Ascending aorta (tissue), 2 donors: ENCODE results near the gene TUBA4A. TPM values are rescaled to one million over a fixed set of nuclear protein-coding genes. Genes with fewer than 3 reads are reported as not detected.
A peak's percentile ranks its signal among the peaks of the same experiment; 100 is the strongest.

Experiments
- DNase-seq, 2 donors: peaks; one replicate each; pipeline ENCODE4 v3.0.0-alpha.2; 2019; ENCODE audit warnings: low spot score in 2 of 2
- H3K27ac ChIP-seq, 2 donors: fragments of 200-600 bp; sonication (generic); one replicate each; pipeline ENCODE4 v1.5.1; 2016 to 2017; ENCODE audit warnings: mild to moderate bottlenecking in 1 of 2
- H3K27me3 ChIP-seq: fragments of 200-600 bp; sonication (generic); one replicate; pipeline ENCODE4 v1.5.1; 2017
- H3K36me3 ChIP-seq, 2 donors: fragments of 200-600 bp; sonication (generic); one replicate each; pipeline ENCODE4 v1.5.1; 2016
- H3K4me1 ChIP-seq, 2 donors: fragments of 200-600 bp; sonication (generic); one replicate each; pipeline ENCODE4 v1.5.1; 2016 to 2017; ENCODE audit warnings: mild to moderate bottlenecking in 1 of 2
- H3K4me3 ChIP-seq, 2 donors: fragments of 200-600 bp; sonication (generic); one replicate each; pipeline ENCODE4 v1.5.1; 2016 to 2017; ENCODE audit warnings: mild to moderate bottlenecking in 1 of 2
- H3K9me3 ChIP-seq, 2 donors: fragments of 200-600 bp; sonication (generic); one replicate each; pipeline ENCODE4 v1.5.1; 2016
- CTCF ChIP-seq, 3 experiments: fragments of 200-600 bp in 2 of 3; fragments of 450-650 bp in 1 of 3; sonication (generic) in 2 of 3; IDR thresholded peaks; one replicate each; pipeline ENCODE4 v1.5.1; 2016 to 2019; ENCODE audit warnings: antibody characterized with exemption in 3 of 3, mild to moderate bottlenecking in 1 of 3, moderate library complexity in 1 of 3
- intact Hi-C: fragments of 100-400 bp; cut with DNase I; formaldehyde crosslinking; loops from one replicate; pipeline ENCODE4 v1.15.1; 2023
- total RNA-seq: library from RNA; depleted of rRNA; stranded (reverse); fragments of >200 nt; gene quantifications from one replicate; pipeline ENCODE4 v1.1.0, GENCODE V29; 2016

TUBA4A gene
- total RNA-seq, 1 donor from 2014 or later: 71.1 TPM

- intact Hi-C loops: loop anchor here (10.0 kb wide), 1 partner anchor 274 kb away; the partner anchor contains the start of genes CHPF and TMEM198
- Histone ChIP-seq H3K4me1 (peaks cover 7 to 10% of the 10 kb centered on the region in 2 donors), H3K36me3 (no peaks in the 10 kb centered on the region), H3K27me3 (no peaks in the 10 kb centered on the region), H3K27ac (no peak overlapping the region), H3K4me3 (no peak overlapping the region), H3K9me3 (no peaks in the 10 kb centered on the region)
- TF ChIP-seq CTCF (IDR thresholded peaks at IDR 0.05): no peak
- DNase-seq: no peak
Observed at GRCh38 chr2:219271021-219271420, 17.3 kb upstream of the TUBA4A start.

GRCh38 chr2:219270055-219270372 is 16.3 kb upstream of the TUBA4A start:
- H3K4me1 ChIP-seq: peaks cover 7 to 10% of the 10 kb centered on the region in 2 donors
- intact Hi-C loops: loop anchor here (10.0 kb wide), 1 partner anchor 275 kb away; the partner anchor contains the start of genes CHPF and TMEM198
- no peak overlapping the region for H3K4me3 ChIP-seq
- DNase-seq: no peak
- no peak overlapping the region for H3K27ac ChIP-seq
- H3K36me3 ChIP-seq: no peaks in the 10 kb centered on the region
- no peaks in the 10 kb centered on the region for H3K27me3 ChIP-seq
- H3K9me3 ChIP-seq: no peaks in the 10 kb centered on the region
- TF ChIP-seq CTCF (IDR thresholded peaks at IDR 0.05): no peak

- intact Hi-C loops: loop anchor here (10.0 kb wide), 1 partner anchor 275 kb away; the partner anchor contains the start of genes CHPF and TMEM198
- H3K36me3 ChIP-seq: no peaks in the 10 kb centered on the region
- H3K9me3 ChIP-seq: no peaks in the 10 kb centered on the region
- DNase-seq: peak in 1 of 2 donors; percentile 64
- peaks cover 7 to 10% of the 10 kb centered on the region in 2 donors for H3K4me1 ChIP-seq
- no peak overlapping the region for H3K27ac ChIP-seq
- H3K4me3 ChIP-seq: no peak overlapping the region
- no peaks in the 10 kb centered on the region for H3K27me3 ChIP-seq
- TF ChIP-seq CTCF (IDR thresholded peaks at IDR 0.05): no peak
Observed at GRCh38 chr2:219269362-219270054, 15.8 kb upstream of the TUBA4A start.

GRCh38 chr2:219268294-219268693 is 14.6 kb upstream of the TUBA4A start:
- DNase-seq: no peak
- H3K9me3 ChIP-seq: no peaks in the 10 kb centered on the region
- intact Hi-C loops: no loop called here
- H3K4me3 ChIP-seq: no peak overlapping the region
- TF ChIP-seq CTCF (IDR thresholded peaks at IDR 0.05): no peak
- no peaks in the 10 kb centered on the region for H3K36me3 ChIP-seq
- no peaks in the 10 kb centered on the region for H3K27me3 ChIP-seq
- no peak overlapping the region for H3K27ac ChIP-seq
- no peaks in the 10 kb centered on the region for H3K4me1 ChIP-seq

- Histone ChIP-seq H3K4me3 (no peak overlapping the region), H3K27ac (no peak overlapping the region), H3K4me1 (no peaks in the 10 kb centered on the region), H3K27me3 (no peaks in the 10 kb centered on the region), H3K36me3 (no peaks in the 10 kb centered on the region), H3K9me3 (no peaks in the 10 kb centered on the region)
- no peak for DNase-seq
- no peak for TF ChIP-seq CTCF (IDR thresholded peaks at IDR 0.05)
- intact Hi-C loops: no loop called here
Observed at GRCh38 chr2:219266886-219267285, 13.2 kb upstream of the TUBA4A start.
